Ascending aorta (tissue), 2 donors: ENCODE measurements around the gene ANXA6. TPM values are rescaled to one million over a fixed set of nuclear protein-coding genes. Genes with fewer than 3 reads are reported as not detected.

ENCODE experiments used
- DNase-seq, 2 donors: peaks; one replicate each; pipeline ENCODE4 v3.0.0-alpha.2; 2019; ENCODE audit warnings: low spot score in 2 of 2
- H3K27ac ChIP-seq, 2 donors: fragments of 200-600 bp; sonication (generic); one replicate each; pipeline ENCODE4 v1.5.1; 2016 to 2017; ENCODE audit warnings: mild to moderate bottlenecking in 1 of 2
- H3K27me3 ChIP-seq: fragments of 200-600 bp; sonication (generic); one replicate; pipeline ENCODE4 v1.5.1; 2017
- H3K36me3 ChIP-seq, 2 donors: fragments of 200-600 bp; sonication (generic); one replicate each; pipeline ENCODE4 v1.5.1; 2016
- H3K4me1 ChIP-seq, 2 donors: fragments of 200-600 bp; sonication (generic); one replicate each; pipeline ENCODE4 v1.5.1; 2016 to 2017; ENCODE audit warnings: mild to moderate bottlenecking in 1 of 2
- H3K4me3 ChIP-seq, 2 donors: fragments of 200-600 bp; sonication (generic); one replicate each; pipeline ENCODE4 v1.5.1; 2016 to 2017; ENCODE audit warnings: mild to moderate bottlenecking in 1 of 2
- H3K9me3 ChIP-seq, 2 donors: fragments of 200-600 bp; sonication (generic); one replicate each; pipeline ENCODE4 v1.5.1; 2016
- intact Hi-C: fragments of 100-400 bp; cut with DNase I; formaldehyde crosslinking; loops from one replicate; pipeline ENCODE4 v1.15.1; 2023
- total RNA-seq: library from RNA; depleted of rRNA; stranded (reverse); fragments of >200 nt; gene quantifications from one replicate; pipeline ENCODE4 v1.1.0, GENCODE V29; 2016
- TF ChIP-seq, protein P1 (sequence below), 3 experiments: fragments of 200-600 bp in 2 of 3; fragments of 450-650 bp in 1 of 3; sonication (generic) in 2 of 3; IDR thresholded peaks; one replicate each; pipeline ENCODE4 v1.5.1; 2016 to 2019; ENCODE audit warnings: antibody characterized with exemption in 3 of 3, mild to moderate bottlenecking in 1 of 3, moderate library complexity in 1 of 3

Gene ANXA6
- total RNA-seq, 1 donor from 2014 or later = 334 TPM

DNA sequence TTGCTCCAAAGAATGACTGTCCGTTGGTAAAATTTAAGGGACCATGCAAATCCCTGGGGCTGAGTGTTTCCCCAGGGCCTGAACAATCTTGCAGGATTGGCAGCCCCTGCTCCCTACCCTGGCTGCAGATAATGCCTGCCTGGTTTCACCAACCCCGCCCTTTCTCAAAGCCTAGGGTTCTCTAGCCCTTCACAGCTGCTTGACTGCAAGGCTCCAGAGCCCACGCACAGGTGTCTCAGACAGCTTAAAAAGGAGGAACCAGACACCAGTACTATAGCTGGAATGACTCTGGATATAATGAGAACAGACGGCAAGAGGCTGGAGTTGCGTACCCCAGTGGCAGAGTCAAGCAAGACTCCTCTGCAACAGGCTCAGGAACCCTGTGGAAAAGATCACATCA, 51.5 kb downstream of the ANXA6 start:
- peaks cover 80 to 100% of the 10 kb centered on the region in 2 donors for H3K36me3 ChIP-seq
- TF ChIP-seq, protein P1, sequence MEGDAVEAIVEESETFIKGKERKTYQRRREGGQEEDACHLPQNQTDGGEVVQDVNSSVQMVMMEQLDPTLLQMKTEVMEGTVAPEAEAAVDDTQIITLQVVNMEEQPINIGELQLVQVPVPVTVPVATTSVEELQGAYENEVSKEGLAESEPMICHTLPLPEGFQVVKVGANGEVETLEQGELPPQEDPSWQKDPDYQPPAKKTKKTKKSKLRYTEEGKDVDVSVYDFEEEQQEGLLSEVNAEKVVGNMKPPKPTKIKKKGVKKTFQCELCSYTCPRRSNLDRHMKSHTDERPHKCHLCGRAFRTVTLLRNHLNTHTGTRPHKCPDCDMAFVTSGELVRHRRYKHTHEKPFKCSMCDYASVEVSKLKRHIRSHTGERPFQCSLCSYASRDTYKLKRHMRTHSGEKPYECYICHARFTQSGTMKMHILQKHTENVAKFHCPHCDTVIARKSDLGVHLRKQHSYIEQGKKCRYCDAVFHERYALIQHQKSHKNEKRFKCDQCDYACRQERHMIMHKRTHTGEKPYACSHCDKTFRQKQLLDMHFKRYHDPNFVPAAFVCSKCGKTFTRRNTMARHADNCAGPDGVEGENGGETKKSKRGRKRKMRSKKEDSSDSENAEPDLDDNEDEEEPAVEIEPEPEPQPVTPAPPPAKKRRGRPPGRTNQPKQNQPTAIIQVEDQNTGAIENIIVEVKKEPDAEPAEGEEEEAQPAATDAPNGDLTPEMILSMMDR (IDR thresholded peaks at IDR 0.05) = no peak
- no peaks in the 10 kb centered on the region for H3K9me3 ChIP-seq
- no peak overlapping the region for H3K27ac ChIP-seq
- peaks cover 8 to 14% of the 10 kb centered on the region in 2 donors for H3K4me1 ChIP-seq
- H3K27me3 ChIP-seq = no peaks in the 10 kb centered on the region
- DNase-seq = no peak
- intact Hi-C loops = no loop called here
- no peak overlapping the region for H3K4me3 ChIP-seq

DNA sequence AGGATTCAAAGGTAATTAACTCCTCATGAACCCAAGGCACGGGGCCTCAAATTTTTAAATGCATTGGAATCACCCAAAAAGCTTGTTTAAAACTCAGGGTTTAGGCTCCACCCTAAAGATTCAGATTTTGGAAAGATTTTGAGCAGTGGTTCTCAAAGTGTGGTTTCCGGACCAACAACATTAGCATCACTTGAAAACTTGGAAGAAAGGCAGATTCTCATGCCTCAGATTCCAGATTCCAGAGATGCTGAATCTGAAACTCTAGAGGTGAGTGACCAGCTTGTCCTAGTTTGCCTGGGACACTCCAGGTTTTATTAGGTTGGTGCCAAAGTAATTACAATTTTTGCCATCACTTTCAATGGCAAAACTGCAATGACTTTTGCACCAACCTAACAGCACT, 52.0 kb downstream of the ANXA6 start:
- H3K27me3 ChIP-seq = no peaks in the 10 kb centered on the region
- peaks cover 8 to 14% of the 10 kb centered on the region in 2 donors for H3K4me1 ChIP-seq
- DNase-seq = no peak
- H3K9me3 ChIP-seq = no peaks in the 10 kb centered on the region
- intact Hi-C loops = no loop called here
- no peak overlapping the region for H3K27ac ChIP-seq
- TF ChIP-seq, protein P1 (IDR thresholded peaks at IDR 0.05) = no peak
- no peak overlapping the region for H3K4me3 ChIP-seq
- H3K36me3 ChIP-seq = peaks cover 80 to 100% of the 10 kb centered on the region in 2 donors

DNA sequence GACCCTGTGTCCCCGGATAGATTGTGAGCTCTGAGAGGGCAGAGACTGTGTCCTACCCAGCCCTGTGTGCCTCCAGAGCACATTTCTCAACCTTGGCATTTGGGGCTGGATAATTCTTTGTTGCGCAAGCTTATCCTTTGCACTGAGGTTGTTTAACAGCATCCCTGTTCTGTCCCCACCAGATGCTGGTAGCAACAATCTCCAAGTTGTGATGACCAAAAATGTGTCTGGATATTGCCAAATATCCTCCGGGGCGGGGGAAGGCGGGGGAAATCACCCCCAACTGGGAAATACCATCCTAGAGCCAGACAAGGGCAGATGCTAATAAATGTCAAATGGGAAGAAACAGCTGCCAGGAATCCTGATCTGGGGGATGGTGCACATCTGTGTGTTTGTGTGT, 52.8 kb downstream of the ANXA6 start:
- H3K4me1 ChIP-seq = peaks cover 8 to 14% of the 10 kb centered on the region in 2 donors
- intact Hi-C loops = no loop called here
- no peaks in the 10 kb centered on the region for H3K9me3 ChIP-seq
- H3K36me3 ChIP-seq = peaks cover 75 to 94% of the 10 kb centered on the region in 2 donors
- H3K27me3 ChIP-seq = no peaks in the 10 kb centered on the region
- DNase-seq = no peak
- TF ChIP-seq, protein P1 (IDR thresholded peaks at IDR 0.05) = no peak
- H3K4me3 ChIP-seq = no peak overlapping the region
- H3K27ac ChIP-seq = peak overlapping the region in 1 of 2 donors; percentile 26

DNA sequence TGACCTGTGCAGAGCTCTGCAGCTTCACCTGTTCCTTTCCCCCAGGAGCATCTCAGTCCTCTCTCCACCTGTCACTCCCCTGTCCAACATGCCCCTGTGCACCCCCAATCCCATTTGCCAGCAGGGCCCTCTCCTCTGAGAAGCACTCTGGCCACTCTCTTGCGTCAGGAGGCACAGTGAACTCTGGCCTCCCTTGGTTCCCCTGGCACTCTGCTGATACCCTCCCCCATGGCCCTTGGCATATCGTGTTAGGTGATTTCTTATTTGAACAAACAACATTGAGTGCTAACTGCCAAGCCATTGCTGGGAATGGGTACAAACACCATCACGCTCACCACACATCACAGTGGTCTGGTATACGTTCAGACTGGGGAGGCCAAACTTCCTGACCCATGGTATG, 55.8 kb downstream of the ANXA6 start:
- intact Hi-C loops = no loop called here
- H3K27ac ChIP-seq = peak overlapping the region in 1 of 2 donors; percentile 33

DNA sequence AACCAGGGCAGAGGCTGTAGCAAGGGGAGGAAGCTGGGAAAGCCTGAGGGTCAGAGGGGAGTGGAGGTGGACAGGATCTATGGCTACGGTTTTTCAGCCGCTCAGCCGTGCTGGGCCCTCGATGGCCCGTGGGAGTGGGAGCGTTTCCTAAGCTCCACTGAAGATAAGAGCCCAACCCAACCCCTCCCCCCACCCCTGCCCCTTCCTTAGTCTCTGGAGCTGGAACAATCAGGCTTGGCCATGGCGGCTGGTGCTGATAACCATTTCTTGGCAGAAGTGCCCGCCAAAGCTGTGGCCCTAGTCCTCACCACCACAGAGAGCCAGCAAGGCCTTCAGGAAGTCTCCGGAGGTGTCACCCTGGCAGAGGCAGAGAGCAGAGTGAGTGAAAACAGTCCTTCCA, 56.4 kb downstream of the ANXA6 start:
- TF ChIP-seq, protein P1 (IDR thresholded peaks at IDR 0.05) = no peak
- H3K4me3 ChIP-seq = no peak overlapping the region
- intact Hi-C loops = no loop called here
- H3K36me3 ChIP-seq = peaks cover 47 to 57% of the 10 kb centered on the region in 2 donors
- peaks cover 3 to 7% of the 10 kb centered on the region in 2 donors for H3K4me1 ChIP-seq
- no peaks in the 10 kb centered on the region for H3K27me3 ChIP-seq
- H3K9me3 ChIP-seq = no peaks in the 10 kb centered on the region
- no peak for DNase-seq
- peak overlapping the region; percentile 33 to 41 for H3K27ac ChIP-seq

More for the DNA sequence above, 55.8 kb downstream of the ANXA6 start:
- no peak for DNase-seq
- H3K4me3 ChIP-seq = no peak overlapping the region
- no peaks in the 10 kb centered on the region for H3K9me3 ChIP-seq
- H3K4me1 ChIP-seq = peaks cover 3 to 6% of the 10 kb centered on the region in 2 donors
- H3K36me3 ChIP-seq = peaks cover 52 to 63% of the 10 kb centered on the region in 2 donors
- TF ChIP-seq, protein P1 (IDR thresholded peaks at IDR 0.05) = no peak
- no peaks in the 10 kb centered on the region for H3K27me3 ChIP-seq

DNA sequence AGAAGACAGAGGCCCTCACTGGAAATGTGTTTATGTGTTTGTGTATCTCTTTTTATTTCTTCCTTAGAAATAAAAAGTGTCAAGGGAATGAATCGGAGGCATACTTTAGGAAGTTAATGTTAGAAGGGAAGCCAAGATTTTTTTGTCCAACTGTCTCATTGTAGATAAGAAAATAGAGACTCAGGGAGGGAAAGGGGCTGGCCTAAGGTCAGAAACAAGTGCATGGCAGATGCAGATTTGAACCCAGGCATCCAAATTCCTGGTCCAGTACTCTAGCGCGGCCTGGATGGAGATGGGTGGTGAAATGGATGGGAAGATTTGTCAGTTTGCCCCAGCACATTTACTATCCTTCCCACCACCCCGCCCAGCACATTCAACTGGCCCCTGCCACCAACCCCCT, 56.9 kb downstream of the ANXA6 start:
- Histone ChIP-seq H3K4me1 (peaks cover 7 to 11% of the 10 kb centered on the region in 2 donors), H3K9me3 (no peaks in the 10 kb centered on the region), H3K27me3 (no peaks in the 10 kb centered on the region), H3K4me3 (no peak overlapping the region), H3K27ac (peak overlapping the region; percentile 33 to 41), H3K36me3 (peaks cover 42 to 53% of the 10 kb centered on the region in 2 donors)
- TF ChIP-seq, protein P1 (IDR thresholded peaks at IDR 0.05) = no peak
- no peak for DNase-seq
- intact Hi-C loops = no loop called here
